Kidney (tissue), 14 donors: ENCODE data around the gene LRRC27. TPM values are rescaled to one million over a fixed set of nuclear protein-coding genes. Genes with fewer than 3 reads are reported as not detected.

Source experiments
- DNase-seq, 5 donors: peaks; one replicate each; pipeline ENCODE4 v3.0.0-alpha.2; 2013 to 2020
- FAIRE-seq: peaks from 2 replicates; lab custom pipeline; 2012; peaks lifted over from hg19 to GRCh38; lab: Jason Lieb, UNC
- H3K27ac ChIP-seq, 2 donors: one replicate each; pipeline ENCODE4 v1.7.0; 2013; ENCODE audit warnings: low read depth in 2 of 2, low read length in 2 of 2, inconsistent platforms in 1 of 2
- H3K27me3 ChIP-seq: one replicate; pipeline ENCODE4 v1.7.1; 2013; ENCODE audit warnings: low read length, inconsistent platforms; ENCODE audit not compliant: control insufficient read depth, insufficient read depth
- H3K36me3 ChIP-seq, 3 donors: one replicate each; pipeline versions ENCODE4 v1.7.0 to v1.7.1; 2013; ENCODE audit warnings: low read length in 3 of 3, control low read depth in 1 of 3, inconsistent platforms in 1 of 3; ENCODE audit not compliant: insufficient read depth in 3 of 3, control insufficient read depth in 2 of 3
- H3K4me1 ChIP-seq, 3 donors: one replicate each; pipeline versions ENCODE4 v1.7.0 to v1.7.1; 2013; ENCODE audit warnings: low read length in 3 of 3, inconsistent platforms in 1 of 3, low read depth in 1 of 3; ENCODE audit not compliant: control insufficient read depth in 2 of 3, insufficient read depth in 2 of 3
- H3K4me3 ChIP-seq, 3 donors: one replicate each; pipeline versions ENCODE4 v1.7.0 to v1.8.1; 2013; ENCODE audit warnings: low read length in 3 of 3, control low read depth in 1 of 3, inconsistent platforms in 1 of 3
- H3K9ac ChIP-seq, 3 donors: one replicate each; pipeline versions ENCODE4 v1.7.0 to v1.7.1; 2013; ENCODE audit warnings: low read length in 3 of 3, control low read depth in 1 of 3, inconsistent platforms in 1 of 3
- H3K9me3 ChIP-seq, 3 donors: one replicate each; pipeline versions ENCODE4 v1.7.0 to v1.7.1; 2013; ENCODE audit warnings: low read length in 3 of 3, control low read depth in 1 of 3, inconsistent platforms in 1 of 3; ENCODE audit not compliant: control insufficient read depth in 2 of 3, insufficient read depth in 1 of 3
- CTCF ChIP-seq: IDR thresholded peaks from 3 replicates; pipeline ENCODE4 v1.5.1; 2012; ENCODE audit warnings: mild to moderate bottlenecking, moderate library complexity, borderline replicate concordance; ENCODE audit not compliant: insufficient read depth; ENCODE audit errors: extremely low read depth
- intact Hi-C: fragments of 100-400 bp; cut with DNase I; formaldehyde crosslinking; loops from one replicate; pipeline ENCODE4 v1.11.1; 2022
- polyA plus RNA-seq: library from polyadenylated mRNA; stranded (reverse); fragments of 350-450 nt; fragmentation: Illumina TruSeq; extraction: RNeasy Lipid Tissue Mini Kit (QIAGEN cat#74804); gene quantifications from one replicate; pipeline ENCODE4 v1.2.3, GENCODE V29; 2014; ENCODE audit warnings: low read depth, low replicate concordance; ENCODE audit not compliant: insufficient read depth
- total RNA-seq: library from RNA; stranded (reverse); fragmentation: NEBNext Ultra II Directional; extraction: Animal tissue kit (Norgen Biotek cat#: 25700); gene quantifications from one replicate; pipeline ENCODE4 v1.2.1, GENCODE V29; 2021
- donor health status: control.
- donor health status: control.
- donor health status: control.
- donor health status: control.
- donor health status: control.
- donor health status: DM: yes; HTN: yes; CAD: no.
- donor health status: Normal renal cell carcinoma (clear cell type).

LRRC27 gene
- total and polyA plus RNA-seq, 2 donors from 2014 or later: 14.4 to 14.6 TPM

GRCh38 chr10:132399117-132400035 lies 67.4 kb downstream of the LRRC27 start:
- Histone ChIP-seq H3K27ac (no peak overlapping the region), H3K4me1 (peaks cover 0 to 41% (median 6%) of the 10 kb centered on the region in 3 donors), H3K9me3 (no peaks in the 10 kb centered on the region), H3K27me3 (no peaks in the 10 kb centered on the region), H3K4me3 (no peak overlapping the region), H3K9ac (no peak overlapping the region), H3K36me3 (no peaks in the 10 kb centered on the region)
- TF ChIP-seq CTCF: no peak
- FAIRE-seq (no peak), DNase-seq (peak in 1 of 5 donors; percentile 78)
- intact Hi-C loops: no loop called here

- Histone ChIP-seq H3K9ac (no peak overlapping the region), H3K4me1 (peaks cover 0 to 41% (median 6%) of the 10 kb centered on the region in 3 donors), H3K27me3 (no peaks in the 10 kb centered on the region), H3K27ac (peak overlapping the region in 1 of 2 donors; percentile 65), H3K4me3 (no peak overlapping the region), H3K9me3 (no peaks in the 10 kb centered on the region), H3K36me3 (no peaks in the 10 kb centered on the region)
- peak in 2 of 5 donors; percentile 56 to 72 for DNase-seq
- FAIRE-seq: no peak
- no peak for TF ChIP-seq CTCF
- intact Hi-C loops: no loop called here
Observed at GRCh38 chr10:132400041-132400546, 68.1 kb downstream of the LRRC27 start.

- intact Hi-C loops: no loop called here
- TF ChIP-seq CTCF: no peak
- Histone ChIP-seq H3K36me3 (peaks cover 0 to 2% (median 0%) of the 10 kb centered on the region in 3 donors), H3K9me3 (no peaks in the 10 kb centered on the region), H3K27me3 (no peaks in the 10 kb centered on the region), H3K9ac (peak overlapping the region in 2 of 3 donors; percentile 24 to 32), H3K27ac (peak overlapping the region; percentile 65 to 76), H3K4me1 (peaks cover 0 to 37% (median 6%) of the 10 kb centered on the region in 3 donors), H3K4me3 (no peak overlapping the region)
- DNase-seq (peak in 2 of 5 donors; percentile 44 to 73), FAIRE-seq (no peak)
Observed at GRCh38 chr10:132400547-132401151, 68.7 kb downstream of the LRRC27 start.
